Duodenal mucosa (tissue), 2 donors: Measurements from ENCODE around the gene MEG3.

Experiments
- H3K27ac ChIP-seq: one replicate; pipeline ENCODE4 v1.7.0; 2013; ENCODE audit warnings: low read depth, low read length
- H3K27me3 ChIP-seq, 2 donors: one replicate each; pipeline ENCODE4 v1.7.0; 2013; ENCODE audit warnings: low read length in 2 of 2, control low read depth in 1 of 2; ENCODE audit not compliant: insufficient read depth in 2 of 2, control insufficient read depth in 1 of 2
- H3K36me3 ChIP-seq, 2 donors: one replicate each; pipeline ENCODE4 v1.7.0; 2013; ENCODE audit warnings: low read length in 2 of 2, control low read depth in 1 of 2; ENCODE audit not compliant: insufficient read depth in 2 of 2, control insufficient read depth in 1 of 2
- H3K4me1 ChIP-seq, 2 donors: one replicate each; pipeline ENCODE4 v1.7.0; 2013; ENCODE audit warnings: low read length in 2 of 2, control low read depth in 1 of 2; ENCODE audit not compliant: insufficient read depth in 2 of 2, control insufficient read depth in 1 of 2
- H3K4me3 ChIP-seq, 2 donors: one replicate each; pipeline ENCODE4 v1.7.0; 2013; ENCODE audit warnings: low read length in 2 of 2, low read depth in 1 of 2
- H3K9ac ChIP-seq, 2 donors: one replicate each; pipeline ENCODE4 v1.7.0; 2013; ENCODE audit warnings: low read length in 2 of 2, low read depth in 1 of 2
- H3K9me3 ChIP-seq, 2 donors: one replicate each; pipeline ENCODE4 v1.7.0; 2013; ENCODE audit warnings: low read length in 2 of 2, control low read depth in 1 of 2; ENCODE audit not compliant: control insufficient read depth in 1 of 2

Gene MEG3

GRCh38 chr14:100838493-100839314 is 12.8 kb downstream of the MEG3 start:
- H3K4me1 ChIP-seq: no peaks in the 10 kb centered on the region
- no peak overlapping the region for H3K9ac ChIP-seq
- no peaks in the 10 kb centered on the region for H3K9me3 ChIP-seq
- H3K27ac ChIP-seq: no peak overlapping the region
- H3K27me3 ChIP-seq: no peaks in the 10 kb centered on the region
- H3K4me3 ChIP-seq: no peak overlapping the region
- no peaks in the 10 kb centered on the region for H3K36me3 ChIP-seq

- H3K4me1 ChIP-seq: no peaks in the 10 kb centered on the region
- H3K27ac ChIP-seq: no peak overlapping the region
- H3K36me3 ChIP-seq: no peaks in the 10 kb centered on the region
- no peak overlapping the region for H3K9ac ChIP-seq
- H3K9me3 ChIP-seq: no peaks in the 10 kb centered on the region
- H3K27me3 ChIP-seq: no peaks in the 10 kb centered on the region
- H3K4me3 ChIP-seq: no peak overlapping the region
Observed at GRCh38 chr14:100839315-100839585, 13.3 kb downstream of the MEG3 start.

DNA sequence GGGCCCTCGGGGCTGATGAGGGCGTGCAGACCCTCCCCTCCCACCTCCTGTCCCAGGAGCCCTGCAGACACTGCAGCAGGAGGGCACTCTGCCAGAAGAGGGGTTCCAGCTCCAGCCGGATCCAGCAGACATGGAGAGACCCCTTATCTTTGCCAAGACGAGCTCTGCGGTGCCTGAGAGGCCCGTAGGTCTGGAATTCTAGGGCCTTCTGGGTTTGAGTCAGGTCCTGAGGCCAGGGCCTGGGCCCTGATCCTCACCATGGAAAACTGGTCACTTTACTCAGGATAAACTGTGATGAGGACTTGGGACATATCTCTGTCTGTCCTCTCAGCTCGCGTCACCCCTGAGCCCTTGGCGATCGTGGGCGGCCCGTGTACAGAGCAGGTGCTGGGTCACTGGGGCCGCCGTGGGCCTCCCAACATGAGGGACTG is 13.8 kb downstream of the MEG3 start:
- Histone ChIP-seq H3K4me1 (no peaks in the 10 kb centered on the region), H3K27me3 (no peaks in the 10 kb centered on the region), H3K9ac (no peak overlapping the region), H3K4me3 (no peak overlapping the region), H3K36me3 (no peaks in the 10 kb centered on the region), H3K27ac (no peak overlapping the region), H3K9me3 (no peaks in the 10 kb centered on the region)

DNA sequence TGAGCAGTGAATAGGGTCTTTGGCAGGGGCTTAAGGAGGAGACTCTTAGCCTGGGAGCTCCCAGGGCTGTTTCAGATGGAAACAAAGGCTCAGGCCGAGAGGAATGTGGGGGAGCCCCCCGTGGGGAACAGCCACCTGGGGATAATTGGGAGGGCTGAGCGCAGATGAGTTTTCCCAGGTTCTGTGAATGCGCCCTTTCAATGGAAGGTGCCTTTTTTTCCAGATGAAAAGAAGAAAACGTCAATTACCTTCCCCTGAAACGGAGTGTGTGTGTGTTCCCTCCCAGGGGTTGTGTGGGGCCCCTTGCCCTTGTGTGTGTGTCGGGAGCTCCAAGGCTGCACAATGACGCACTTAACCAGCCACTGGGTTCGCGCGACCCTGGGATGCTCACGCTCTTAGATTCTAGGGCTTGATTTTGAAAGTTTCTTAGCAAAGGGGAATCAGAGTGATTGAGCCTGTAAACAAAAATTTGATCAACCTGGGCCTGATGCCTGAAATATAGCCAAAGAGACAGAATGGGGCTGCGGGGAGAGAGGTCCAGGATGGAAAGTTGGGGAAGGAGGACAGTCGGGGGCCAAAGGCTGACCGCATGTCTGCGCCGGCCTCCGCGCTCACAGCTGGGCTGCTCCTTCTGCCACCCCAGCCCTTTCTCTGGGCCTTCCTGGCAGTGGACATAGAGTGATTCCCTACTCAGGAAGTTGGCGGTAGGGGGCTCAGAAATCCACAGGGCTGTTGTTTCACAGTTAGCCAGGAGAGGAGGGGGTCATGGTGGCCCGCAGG is 14.6 kb downstream of the MEG3 start:
- no peak overlapping the region for H3K9ac ChIP-seq
- H3K27ac ChIP-seq: no peak overlapping the region
- H3K4me3 ChIP-seq: no peak overlapping the region
- no peaks in the 10 kb centered on the region for H3K4me1 ChIP-seq
- H3K9me3 ChIP-seq: no peaks in the 10 kb centered on the region
- H3K36me3 ChIP-seq: no peaks in the 10 kb centered on the region
- no peaks in the 10 kb centered on the region for H3K27me3 ChIP-seq

DNA sequence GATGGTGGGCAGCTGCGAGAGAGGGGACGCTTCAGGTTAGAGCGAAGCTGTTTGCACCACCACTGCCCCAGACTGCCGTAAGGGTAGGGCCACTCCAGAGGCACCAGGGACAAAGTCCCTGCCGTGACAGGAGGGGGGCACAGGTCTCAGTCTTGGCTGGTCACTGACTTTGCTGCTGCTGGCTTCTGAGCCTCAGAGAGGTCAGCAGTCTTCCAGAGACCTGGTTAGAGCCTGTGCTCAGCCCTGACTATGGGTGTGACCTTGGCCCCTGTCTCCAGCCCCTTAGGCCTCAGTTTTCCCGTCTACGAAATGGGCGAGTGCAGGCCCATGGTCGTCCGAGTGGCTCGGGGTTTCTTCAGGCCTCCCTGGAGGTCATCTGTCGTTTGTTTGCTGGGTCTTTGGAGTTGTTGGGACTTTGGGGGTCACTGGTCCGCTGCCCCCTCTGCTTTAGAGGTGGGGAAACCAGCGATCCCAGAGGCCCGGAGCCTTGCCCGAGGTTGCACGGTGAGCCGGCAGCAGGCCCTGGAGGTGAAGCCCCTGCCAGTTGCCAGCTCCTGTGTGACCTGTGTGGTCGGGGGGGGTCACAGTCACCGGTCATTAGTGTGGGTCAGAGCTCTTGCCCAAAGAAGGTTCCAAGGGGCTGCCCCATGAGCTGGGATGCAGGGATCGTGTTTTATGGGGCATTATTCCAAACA is 15.3 kb downstream of the MEG3 start:
- Histone ChIP-seq H3K27me3 (no peaks in the 10 kb centered on the region), H3K9me3 (no peaks in the 10 kb centered on the region), H3K36me3 (no peaks in the 10 kb centered on the region), H3K9ac (no peak overlapping the region), H3K27ac (no peak overlapping the region), H3K4me3 (no peak overlapping the region), H3K4me1 (no peaks in the 10 kb centered on the region)

DNA sequence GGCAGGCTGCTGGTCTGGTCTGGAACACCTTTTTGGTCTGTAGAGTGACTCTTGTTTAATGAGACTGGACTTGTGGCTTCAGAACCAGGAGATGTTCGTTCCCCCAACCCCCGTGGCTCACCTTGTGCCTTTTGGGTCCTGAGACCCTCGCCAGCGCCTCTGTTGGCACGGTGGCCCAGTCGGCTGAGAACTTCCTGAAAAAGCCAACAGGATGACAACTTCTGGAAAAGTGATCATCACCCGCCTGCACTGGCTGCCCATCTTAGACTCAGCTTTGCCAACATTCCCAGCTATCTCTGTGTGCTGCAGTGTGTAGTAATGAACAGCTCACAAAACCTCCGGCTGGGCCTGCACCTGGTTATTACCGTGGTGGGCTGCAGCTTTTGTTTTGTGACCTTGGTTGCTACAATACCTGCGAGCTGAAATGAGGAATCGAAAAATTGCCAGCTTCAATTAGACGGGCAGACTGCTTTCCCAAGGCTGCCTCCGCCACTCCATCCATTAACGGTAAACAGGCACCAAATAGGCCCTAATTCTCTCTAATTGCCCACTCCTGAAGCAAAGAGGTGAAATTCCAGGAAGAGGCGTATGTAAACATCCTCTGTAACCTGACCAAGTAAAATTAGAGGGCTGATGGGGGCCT is 16.0 kb downstream of the MEG3 start:
- Histone ChIP-seq H3K4me3 (no peak overlapping the region), H3K36me3 (no peaks in the 10 kb centered on the region), H3K4me1 (no peaks in the 10 kb centered on the region), H3K9ac (no peak overlapping the region), H3K27me3 (no peaks in the 10 kb centered on the region), H3K9me3 (no peaks in the 10 kb centered on the region), H3K27ac (no peak overlapping the region)

GRCh38 chr14:100842799-100843198 is 16.9 kb downstream of the MEG3 start:
- H3K4me1 ChIP-seq: no peaks in the 10 kb centered on the region

GRCh38 chr14:100844082-100844408 is 18.1 kb downstream of the MEG3 start:
- Histone ChIP-seq H3K9me3 (no peaks in the 10 kb centered on the region), H3K27me3 (no peaks in the 10 kb centered on the region), H3K36me3 (no peaks in the 10 kb centered on the region), H3K4me3 (no peak overlapping the region), H3K4me1 (no peaks in the 10 kb centered on the region), H3K9ac (no peak overlapping the region), H3K27ac (no peak overlapping the region)

More at GRCh38 chr14:100842799-100843198, 16.9 kb downstream of the MEG3 start:
- Histone ChIP-seq H3K27ac (no peak overlapping the region), H3K9me3 (no peaks in the 10 kb centered on the region), H3K27me3 (no peaks in the 10 kb centered on the region), H3K4me3 (no peak overlapping the region), H3K9ac (no peak overlapping the region), H3K36me3 (no peaks in the 10 kb centered on the region)

GRCh38 chr14:100844421-100844820 is 18.5 kb downstream of the MEG3 start:
- H3K27ac ChIP-seq: no peak overlapping the region

DNA sequence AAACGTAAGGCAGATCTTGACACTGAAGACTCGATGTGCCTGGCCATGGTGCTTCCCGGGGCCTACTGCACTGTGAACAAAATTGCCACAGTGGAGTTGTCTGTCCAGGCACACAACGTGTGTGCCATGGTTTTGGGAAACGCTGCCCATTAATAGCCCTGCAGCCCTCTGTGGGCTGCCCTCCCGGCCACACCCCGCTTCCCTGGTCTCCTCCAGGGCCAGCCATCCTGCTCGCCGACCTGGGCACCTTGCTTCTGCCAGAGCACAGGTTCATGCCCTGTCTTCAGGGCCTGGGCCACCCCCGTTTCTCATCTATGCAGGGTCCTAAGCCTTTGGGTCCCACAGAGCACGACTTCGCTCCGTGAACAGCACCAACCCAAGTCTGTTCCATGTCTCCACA is 18.9 kb downstream of the MEG3 start:
- Histone ChIP-seq H3K4me3 (no peak overlapping the region), H3K9ac (no peak overlapping the region), H3K27me3 (no peaks in the 10 kb centered on the region), H3K9me3 (no peaks in the 10 kb centered on the region), H3K27ac (no peak overlapping the region), H3K4me1 (no peaks in the 10 kb centered on the region), H3K36me3 (no peaks in the 10 kb centered on the region)

More at GRCh38 chr14:100844421-100844820, 18.5 kb downstream of the MEG3 start:
- no peak overlapping the region for H3K4me3 ChIP-seq
- no peaks in the 10 kb centered on the region for H3K9me3 ChIP-seq
- no peaks in the 10 kb centered on the region for H3K36me3 ChIP-seq
- H3K27me3 ChIP-seq: no peaks in the 10 kb centered on the region
- no peak overlapping the region for H3K9ac ChIP-seq
- H3K4me1 ChIP-seq: no peaks in the 10 kb centered on the region
